K562 (cell line): Measurements from ENCODE around the gene IQCC. TPM values are rescaled to one million over a fixed set of nuclear protein-coding genes. Genes with fewer than 3 reads are reported as not detected.

Source experiments
- BMI1 ChIP-seq: fragments of 150-350 bp; IDR thresholded peaks from 2 replicates; pipeline ENCODE4 v1.6.1; 2014; ENCODE audit warnings: low read length
- CHCHD3 ChIP-seq: fragments of 250-450 bp; sonication (Bioruptor Pico); IDR thresholded peaks from 2 replicates; pipeline ENCODE4 v2.1.2; 2022; ENCODE audit warnings: mild to moderate bottlenecking
- KAT7 ChIP-seq: sonication (generic); formaldehyde crosslinking; IDR thresholded peaks from 2 replicates; pipeline ENCODE4 v1.8.0; 2022; ENCODE audit warnings: missing genetic modification reagents, mild to moderate bottlenecking, borderline replicate concordance
- KLF1 ChIP-seq: fragments of 450-650 bp; IDR thresholded peaks from 2 replicates; pipeline ENCODE4 v1.6.1; 2016; ENCODE audit warnings: missing genetic modification characterization, missing compliant biosample characterization
- MYBL2 ChIP-seq, 2 experiments: fragments of 450-650 bp in 1 of 2; sonication (generic) in 1 of 2; formaldehyde crosslinking in 1 of 2; IDR thresholded peaks; 2 replicates each; pipeline versions ENCODE4 v1.6.1 to v1.8.1; 2017 to 2022; ENCODE audit warnings: borderline replicate concordance in 1 of 2, inconsistent platforms in 1 of 2, low read depth in 1 of 2, mild to moderate bottlenecking in 1 of 2, missing genetic modification reagents in 1 of 2, moderate library complexity in 1 of 2
- NELFE ChIP-seq: IDR thresholded peaks from 2 replicates; pipeline ENCODE4 v1.6.1; 2011; ENCODE audit warnings: mild to moderate bottlenecking; ENCODE audit not compliant: insufficient read depth, insufficient read length
- NFRKB ChIP-seq: fragments of 450-650 bp; IDR thresholded peaks from 2 replicates; pipeline ENCODE4 v1.6.1; 2016; ENCODE audit warnings: low read depth
- NUFIP1 ChIP-seq: fragments of 450-650 bp; IDR thresholded peaks from 2 replicates; pipeline ENCODE4 v1.6.1; 2018; ENCODE audit not compliant: partially characterized antibody
- polyA plus RNA-seq, 8 experiments: library from polyadenylated mRNA; depleted of rRNA in 4 of 8; stranded (reverse) in 5 of 8; unstranded in 3 of 8; fragments of >200 nt; fragmentation: Nextera tagmentation in 2 of 8; fragmentation: Illumina TruSeq in 1 of 8; extraction: Ambion mirVana in 2 of 8; extraction: Trizol in 1 of 8; gene quantifications; 2 replicates each; pipeline versions ENCODE4 v1.2.1 to v1.2.3, GENCODE V29; 2011 to 2014; ENCODE audit warnings: inconsistent platforms in 1 of 8, missing spikeins in 1 of 8
- total RNA-seq, 7 experiments: library from RNA; depleted of rRNA in 6 of 7; stranded (reverse); fragments of >200 nt in 6 of 7; fragmentation: Illumina TruSeq in 2 of 7; extraction: Trizol in 2 of 7; gene quantifications; 2 replicates each; pipeline versions ENCODE4 v1.2.1 to v1.2.3, GENCODE V29; 2011 to 2021; ENCODE audit warnings: low replicate concordance in 1 of 7
- TF ChIP-seq, protein P1 (sequence below), 3 experiments: fragments of 200-800 bp in 1 of 3; fragments of 250-450 bp in 1 of 3; fragments of 450-650 bp in 1 of 3; sonication (Bioruptor Pico) in 1 of 3; sonication (Bioruptor generic) in 1 of 3; formaldehyde crosslinking in 1 of 3; IDR thresholded peaks; 2 replicates each; pipeline versions ENCODE4 v1.6.1 to v1.8.0; 2016 to 2022; ENCODE audit warnings: mild to moderate bottlenecking in 2 of 3, missing genetic modification characterization in 2 of 3, missing compliant biosample characterization in 1 of 3, moderate library complexity in 1 of 3
- TF ChIP-seq, protein P2 (sequence below): fragments of 450-650 bp; formaldehyde crosslinking; IDR thresholded peaks from 2 replicates; pipeline ENCODE4 v1.4.0; 2022; ENCODE audit warnings: missing genetic modification characterization
- TF ChIP-seq, protein P3 (sequence below): sonication (generic); formaldehyde crosslinking; IDR thresholded peaks from 2 replicates; pipeline ENCODE4 v1.8.0; 2022; ENCODE audit warnings: mild to moderate bottlenecking, missing genetic modification reagents
- TF ChIP-seq, protein P4 (sequence below): sonication (generic); formaldehyde crosslinking; IDR thresholded peaks from 2 replicates; pipeline ENCODE4 v1.8.0; 2022; ENCODE audit warnings: missing genetic modification reagents, mild to moderate bottlenecking, borderline replicate concordance
- TF ChIP-seq, protein P5 (sequence below): sonication (generic); IDR thresholded peaks from 2 replicates; pipeline ENCODE4 v1.6.1; 2016

IQCC gene
- total and polyA plus RNA-seq, 9 of the 15 experiments (the other 6 are each of a cell fraction or from before 2014, with no cell fraction given): 8.1 to 16.5 (median 10.7) TPM

DNA sequence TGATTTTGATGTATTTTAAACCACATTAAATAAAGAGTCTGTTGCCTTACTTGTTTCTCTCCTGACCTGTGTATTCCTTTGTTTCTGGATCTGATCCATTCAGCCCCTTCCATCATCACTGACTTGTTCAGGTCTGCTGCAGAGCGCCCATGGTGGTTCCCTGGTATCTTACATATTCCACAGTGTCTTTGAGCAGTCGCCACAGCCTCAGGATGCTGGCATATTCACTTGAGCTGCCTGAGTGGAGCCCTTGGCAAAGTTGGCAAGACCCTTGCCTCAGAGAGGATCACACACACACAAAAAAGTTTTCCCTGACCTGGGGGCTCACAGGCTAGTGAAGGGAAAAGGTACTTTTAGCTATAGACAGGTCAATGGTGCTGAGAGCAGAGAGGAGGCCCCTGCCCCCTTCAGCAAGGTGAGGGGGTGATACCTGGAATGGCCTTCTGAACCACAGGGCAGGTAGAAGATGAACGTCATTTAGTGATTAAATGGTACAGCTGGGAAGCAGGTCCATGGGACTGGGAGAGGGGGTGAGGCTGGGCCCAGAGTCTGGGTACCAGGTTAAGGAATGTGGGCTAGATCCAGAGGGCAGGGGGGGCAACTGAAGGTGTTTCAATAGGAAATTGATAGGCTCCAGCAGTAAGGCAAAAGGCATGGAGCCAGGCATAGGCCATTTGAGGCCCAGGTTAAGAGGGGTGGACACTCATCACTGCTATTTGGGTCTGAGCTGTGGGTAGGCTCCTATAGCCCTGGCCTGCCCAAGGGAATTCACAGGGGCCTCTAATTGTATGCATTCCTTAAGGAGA lies 7.0 kb upstream of the IQCC start (continued):
- TF ChIP-seq, protein P1, sequence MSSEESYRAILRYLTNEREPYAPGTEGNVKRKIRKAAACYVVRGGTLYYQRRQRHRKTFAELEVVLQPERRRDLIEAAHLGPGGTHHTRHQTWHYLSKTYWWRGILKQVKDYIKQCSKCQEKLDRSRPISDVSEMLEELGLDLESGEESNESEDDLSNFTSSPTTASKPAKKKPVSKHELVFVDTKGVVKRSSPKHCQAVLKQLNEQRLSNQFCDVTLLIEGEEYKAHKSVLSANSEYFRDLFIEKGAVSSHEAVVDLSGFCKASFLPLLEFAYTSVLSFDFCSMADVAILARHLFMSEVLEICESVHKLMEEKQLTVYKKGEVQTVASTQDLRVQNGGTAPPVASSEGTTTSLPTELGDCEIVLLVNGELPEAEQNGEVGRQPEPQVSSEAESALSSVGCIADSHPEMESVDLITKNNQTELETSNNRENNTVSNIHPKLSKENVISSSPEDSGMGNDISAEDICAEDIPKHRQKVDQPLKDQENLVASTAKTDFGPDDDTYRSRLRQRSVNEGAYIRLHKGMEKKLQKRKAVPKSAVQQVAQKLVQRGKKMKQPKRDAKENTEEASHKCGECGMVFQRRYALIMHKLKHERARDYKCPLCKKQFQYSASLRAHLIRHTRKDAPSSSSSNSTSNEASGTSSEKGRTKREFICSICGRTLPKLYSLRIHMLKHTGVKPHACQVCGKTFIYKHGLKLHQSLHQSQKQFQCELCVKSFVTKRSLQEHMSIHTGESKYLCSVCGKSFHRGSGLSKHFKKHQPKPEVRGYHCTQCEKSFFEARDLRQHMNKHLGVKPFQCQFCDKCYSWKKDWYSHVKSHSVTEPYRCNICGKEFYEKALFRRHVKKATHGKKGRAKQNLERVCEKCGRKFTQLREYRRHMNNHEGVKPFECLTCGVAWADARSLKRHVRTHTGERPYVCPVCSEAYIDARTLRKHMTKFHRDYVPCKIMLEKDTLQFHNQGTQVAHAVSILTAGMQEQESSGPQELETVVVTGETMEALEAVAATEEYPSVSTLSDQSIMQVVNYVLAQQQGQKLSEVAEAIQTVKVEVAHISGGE (CRISPR knock-in tag; IDR thresholded peaks at IDR 0.05): no peak
- TF ChIP-seq, protein P2, sequence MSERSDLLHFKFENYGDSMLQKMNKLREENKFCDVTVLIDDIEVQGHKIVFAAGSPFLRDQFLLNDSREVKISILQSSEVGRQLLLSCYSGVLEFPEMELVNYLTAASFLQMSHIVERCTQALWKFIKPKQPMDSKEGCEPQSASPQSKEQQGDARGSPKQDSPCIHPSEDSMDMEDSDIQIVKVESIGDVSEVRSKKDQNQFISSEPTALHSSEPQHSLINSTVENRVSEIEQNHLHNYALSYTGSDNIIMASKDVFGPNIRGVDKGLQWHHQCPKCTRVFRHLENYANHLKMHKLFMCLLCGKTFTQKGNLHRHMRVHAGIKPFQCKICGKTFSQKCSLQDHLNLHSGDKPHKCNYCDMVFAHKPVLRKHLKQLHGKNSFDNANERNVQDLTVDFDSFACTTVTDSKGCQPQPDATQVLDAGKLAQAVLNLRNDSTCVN (CRISPR knock-in tag): 0 out of 2 replicates have a peak, but pooled peaks have one; percentile 54
- no peak for TF ChIP-seq KLF1 (tag)
- TF ChIP-seq CHCHD3: no peak
- TF ChIP-seq, protein P3, sequence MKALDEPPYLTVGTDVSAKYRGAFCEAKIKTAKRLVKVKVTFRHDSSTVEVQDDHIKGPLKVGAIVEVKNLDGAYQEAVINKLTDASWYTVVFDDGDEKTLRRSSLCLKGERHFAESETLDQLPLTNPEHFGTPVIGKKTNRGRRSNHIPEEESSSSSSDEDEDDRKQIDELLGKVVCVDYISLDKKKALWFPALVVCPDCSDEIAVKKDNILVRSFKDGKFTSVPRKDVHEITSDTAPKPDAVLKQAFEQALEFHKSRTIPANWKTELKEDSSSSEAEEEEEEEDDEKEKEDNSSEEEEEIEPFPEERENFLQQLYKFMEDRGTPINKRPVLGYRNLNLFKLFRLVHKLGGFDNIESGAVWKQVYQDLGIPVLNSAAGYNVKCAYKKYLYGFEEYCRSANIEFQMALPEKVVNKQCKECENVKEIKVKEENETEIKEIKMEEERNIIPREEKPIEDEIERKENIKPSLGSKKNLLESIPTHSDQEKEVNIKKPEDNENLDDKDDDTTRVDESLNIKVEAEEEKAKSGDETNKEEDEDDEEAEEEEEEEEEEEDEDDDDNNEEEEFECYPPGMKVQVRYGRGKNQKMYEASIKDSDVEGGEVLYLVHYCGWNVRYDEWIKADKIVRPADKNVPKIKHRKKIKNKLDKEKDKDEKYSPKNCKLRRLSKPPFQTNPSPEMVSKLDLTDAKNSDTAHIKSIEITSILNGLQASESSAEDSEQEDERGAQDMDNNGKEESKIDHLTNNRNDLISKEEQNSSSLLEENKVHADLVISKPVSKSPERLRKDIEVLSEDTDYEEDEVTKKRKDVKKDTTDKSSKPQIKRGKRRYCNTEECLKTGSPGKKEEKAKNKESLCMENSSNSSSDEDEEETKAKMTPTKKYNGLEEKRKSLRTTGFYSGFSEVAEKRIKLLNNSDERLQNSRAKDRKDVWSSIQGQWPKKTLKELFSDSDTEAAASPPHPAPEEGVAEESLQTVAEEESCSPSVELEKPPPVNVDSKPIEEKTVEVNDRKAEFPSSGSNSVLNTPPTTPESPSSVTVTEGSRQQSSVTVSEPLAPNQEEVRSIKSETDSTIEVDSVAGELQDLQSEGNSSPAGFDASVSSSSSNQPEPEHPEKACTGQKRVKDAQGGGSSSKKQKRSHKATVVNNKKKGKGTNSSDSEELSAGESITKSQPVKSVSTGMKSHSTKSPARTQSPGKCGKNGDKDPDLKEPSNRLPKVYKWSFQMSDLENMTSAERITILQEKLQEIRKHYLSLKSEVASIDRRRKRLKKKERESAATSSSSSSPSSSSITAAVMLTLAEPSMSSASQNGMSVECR (CRISPR knock-in tag): no peak
- TF ChIP-seq, protein P4, sequence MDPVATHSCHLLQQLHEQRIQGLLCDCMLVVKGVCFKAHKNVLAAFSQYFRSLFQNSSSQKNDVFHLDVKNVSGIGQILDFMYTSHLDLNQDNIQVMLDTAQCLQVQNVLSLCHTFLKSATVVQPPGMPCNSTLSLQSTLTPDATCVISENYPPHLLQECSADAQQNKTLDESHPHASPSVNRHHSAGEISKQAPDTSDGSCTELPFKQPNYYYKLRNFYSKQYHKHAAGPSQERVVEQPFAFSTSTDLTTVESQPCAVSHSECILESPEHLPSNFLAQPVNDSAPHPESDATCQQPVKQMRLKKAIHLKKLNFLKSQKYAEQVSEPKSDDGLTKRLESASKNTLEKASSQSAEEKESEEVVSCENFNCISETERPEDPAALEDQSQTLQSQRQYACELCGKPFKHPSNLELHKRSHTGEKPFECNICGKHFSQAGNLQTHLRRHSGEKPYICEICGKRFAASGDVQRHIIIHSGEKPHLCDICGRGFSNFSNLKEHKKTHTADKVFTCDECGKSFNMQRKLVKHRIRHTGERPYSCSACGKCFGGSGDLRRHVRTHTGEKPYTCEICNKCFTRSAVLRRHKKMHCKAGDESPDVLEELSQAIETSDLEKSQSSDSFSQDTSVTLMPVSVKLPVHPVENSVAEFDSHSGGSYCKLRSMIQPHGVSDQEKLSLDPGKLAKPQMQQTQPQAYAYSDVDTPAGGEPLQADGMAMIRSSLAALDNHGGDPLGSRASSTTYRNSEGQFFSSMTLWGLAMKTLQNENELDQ (CRISPR knock-in tag): no peak
- TF ChIP-seq, protein P5, sequence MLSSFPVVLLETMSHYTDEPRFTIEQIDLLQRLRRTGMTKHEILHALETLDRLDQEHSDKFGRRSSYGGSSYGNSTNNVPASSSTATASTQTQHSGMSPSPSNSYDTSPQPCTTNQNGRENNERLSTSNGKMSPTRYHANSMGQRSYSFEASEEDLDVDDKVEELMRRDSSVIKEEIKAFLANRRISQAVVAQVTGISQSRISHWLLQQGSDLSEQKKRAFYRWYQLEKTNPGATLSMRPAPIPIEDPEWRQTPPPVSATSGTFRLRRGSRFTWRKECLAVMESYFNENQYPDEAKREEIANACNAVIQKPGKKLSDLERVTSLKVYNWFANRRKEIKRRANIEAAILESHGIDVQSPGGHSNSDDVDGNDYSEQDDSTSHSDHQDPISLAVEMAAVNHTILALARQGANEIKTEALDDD: no peak
- TF ChIP-seq NELFE: no peak
- no peak for TF ChIP-seq NFRKB
- TF ChIP-seq NUFIP1: no peak
- 0 out of 2 replicates have a peak, but pooled peaks have one; percentile 37 for TF ChIP-seq KAT7 (CRISPR knock-in tag)
- no peak for TF ChIP-seq BMI1
- TF ChIP-seq MYBL2 (IDR thresholded peaks at IDR 0.05; ENCODE audit: low read depth): no peak
- TF ChIP-seq MYBL2 (CRISPR knock-in tag; IDR thresholded peaks at IDR 0.05; ENCODE audit: borderline replicate concordance): no peak
